OCI-M2 (cell line): ENCODE measurements around the gene SPOCK1.
"Not testable (repeated sequence)": the region's sequence is repeated elsewhere in the genome, so short reads cannot be mapped to it uniquely, and the experiment has no call there.

ENCODE experiments used
- DNase-seq: peaks from one replicate; lab custom pipeline; 2025; ENCODE audit not compliant: unreplicated experiment; lab: John Stamatoyannopoulos, UW

Gene SPOCK1

GRCh38 chr5:137398751-137399150 lies 100.4 kb downstream of the SPOCK1 start:
- DNase-seq: no peak

- no peak for DNase-seq
These were observed 101.0 kb downstream of the SPOCK1 start for GRCh38 chr5:137398154-137398553.

GRCh38 chr5:137395011-137395755 lies 103.9 kb downstream of the SPOCK1 start:
- no peak for DNase-seq

GRCh38 chr5:137394380-137394779 lies 104.7 kb downstream of the SPOCK1 start:
- no peak for DNase-seq

- no peak for DNase-seq
These were observed 105.7 kb downstream of the SPOCK1 start for GRCh38 chr5:137393196-137393993.

- DNase-seq: no peak
These were observed 106.9 kb downstream of the SPOCK1 start for GRCh38 chr5:137392261-137392660.

- DNase-seq: not testable (repeated sequence)
These were observed 108.1 kb downstream of the SPOCK1 start for GRCh38 chr5:137391044-137391443.

- DNase-seq: no peak
These were observed 110.1 kb downstream of the SPOCK1 start for GRCh38 chr5:137389042-137389441.

- no peak for DNase-seq
These were observed 114.1 kb downstream of the SPOCK1 start for GRCh38 chr5:137385064-137385463.

GRCh38 chr5:137383909-137384308 lies 115.2 kb downstream of the SPOCK1 start:
- no peak for DNase-seq

GRCh38 chr5:137381555-137381954 lies 117.6 kb downstream of the SPOCK1 start:
- no peak for DNase-seq

- DNase-seq: no peak
These were observed 119.4 kb downstream of the SPOCK1 start for GRCh38 chr5:137379555-137380286.

GRCh38 chr5:137375741-137376526 lies 123.2 kb downstream of the SPOCK1 start:
- no peak for DNase-seq

GRCh38 chr5:137374110-137374714 lies 124.9 kb downstream of the SPOCK1 start:
- DNase-seq: no peak

GRCh38 chr5:137372773-137373160 lies 126.4 kb downstream of the SPOCK1 start:
- no peak for DNase-seq

- no peak for DNase-seq
These were observed 126.9 kb downstream of the SPOCK1 start for GRCh38 chr5:137372016-137372772.

- DNase-seq: no peak
These were observed 128.7 kb downstream of the SPOCK1 start for GRCh38 chr5:137370096-137371071.

- DNase-seq: no peak
These were observed 130.5 kb downstream of the SPOCK1 start for GRCh38 chr5:137368651-137369050.

- no peak for DNase-seq
These were observed 131.2 kb downstream of the SPOCK1 start for GRCh38 chr5:137367951-137368350.
